ENCODE results near the gene GRHL1. TPM values are rescaled to one million over a fixed set of nuclear protein-coding genes. Genes with fewer than 3 reads are reported as not detected.

Gene GRHL1
- total RNA-seq, 6 experiments from 2014 or later: 0.46 to 0.76 (median 0.59) TPM

GRCh38 chr2:9968553-9969497 is 17.3 kb downstream of the GRHL1 start:
- TF ChIP-seq CTCF (IDR thresholded peaks at IDR 0.05): no peak
- H3K27me3 Mint-ChIP-seq (ENCODE audit: insufficient read depth): peaks cover 1% of the 10 kb centered on the region; the same call in 1 of the 2 replicates
- H3K27ac Mint-ChIP-seq: no peak overlapping the region
- H3K4me1 Mint-ChIP-seq (ENCODE audit: low read depth): peaks cover 55% of the 10 kb centered on the region
- H3K36me3 Mint-ChIP-seq (ENCODE audit: low read depth): no peaks in the 10 kb centered on the region
- no peak overlapping the region for H3K4me3 Mint-ChIP-seq
- DNase-seq: no peak
- H3K9me3 Mint-ChIP-seq: no peaks in the 10 kb centered on the region

GRCh38 chr2:9970200-9971044 is 18.9 kb downstream of the GRHL1 start:
- no peaks in the 10 kb centered on the region for H3K9me3 Mint-ChIP-seq
- no peaks in the 10 kb centered on the region for H3K36me3 Mint-ChIP-seq (ENCODE audit: low read depth)
- DNase-seq: no peak
- peak overlapping the region; percentile 46; the same call in 1 of the 2 replicates for H3K4me3 Mint-ChIP-seq
- peaks cover 71% of the 10 kb centered on the region for H3K4me1 Mint-ChIP-seq (ENCODE audit: low read depth)
- TF ChIP-seq CTCF (IDR thresholded peaks at IDR 0.05): no peak
- peaks cover 1% of the 10 kb centered on the region; the same call in 1 of the 2 replicates for H3K27me3 Mint-ChIP-seq (ENCODE audit: insufficient read depth)
- H3K27ac Mint-ChIP-seq: peak overlapping the region; percentile 55

- no peak for DNase-seq
- no peaks in the 10 kb centered on the region for H3K36me3 Mint-ChIP-seq (ENCODE audit: low read depth)
- peaks cover 1% of the 10 kb centered on the region; the same call in 1 of the 2 replicates for H3K27me3 Mint-ChIP-seq (ENCODE audit: insufficient read depth)
- H3K4me1 Mint-ChIP-seq (ENCODE audit: low read depth): peaks cover 79% of the 10 kb centered on the region
- no peaks in the 10 kb centered on the region for H3K9me3 Mint-ChIP-seq
- peak overlapping the region; percentile 46 for H3K4me3 Mint-ChIP-seq
- TF ChIP-seq CTCF (IDR thresholded peaks at IDR 0.05): no peak
- H3K27ac Mint-ChIP-seq: peak overlapping the region; percentile 55
These were observed 19.8 kb downstream of the GRHL1 start for GRCh38 chr2:9971105-9971818.

- no peak for TF ChIP-seq CTCF (IDR thresholded peaks at IDR 0.05)
- Mint-ChIP-seq H3K4me3 (no peak overlapping the region; the same call in 1 of the 2 replicates), H3K27me3 (ENCODE audit: insufficient read depth) (peaks cover 1% of the 10 kb centered on the region; the same call in 1 of the 2 replicates), H3K36me3 (ENCODE audit: low read depth) (no peaks in the 10 kb centered on the region), H3K27ac (no peak overlapping the region; the same call in 1 of the 2 replicates), H3K4me1 (ENCODE audit: low read depth) (peaks cover 86% of the 10 kb centered on the region), H3K9me3 (no peaks in the 10 kb centered on the region)
- DNase-seq: no peak
These were observed 20.4 kb downstream of the GRHL1 start for GRCh38 chr2:9971890-9972289.

All from HFFc6 (cell line).